GM12864 (cell line): ENCODE data around the gene ZFAND3.

ENCODE experiments used
- DNase-seq: peaks from one replicate; pipeline ENCODE4 v3.0.0-alpha.2; 2011; ENCODE audit warnings: low read depth
- H3K4me3 ChIP-seq: 2 replicates; pipeline ENCODE4 v1.5.1; 2011; ENCODE audit warnings: mild to moderate bottlenecking, low read depth, low read length, control low read depth
- CTCF ChIP-seq: IDR thresholded peaks from 2 replicates; pipeline ENCODE4 v1.5.1; 2011; ENCODE audit warnings: low read depth, mild to moderate bottlenecking, moderate library complexity, low read length, control low read depth, inconsistent platforms; ENCODE audit errors: missing control alignments

ZFAND3 gene

GRCh38 chr6:38021029-38021428 lies 201.5 kb downstream of the ZFAND3 start:
- no peak overlapping the region for H3K4me3 ChIP-seq
- no peak for DNase-seq
- no peak for TF ChIP-seq CTCF

GRCh38 chr6:38021571-38021970 lies 202.0 kb downstream of the ZFAND3 start:
- no peak for TF ChIP-seq CTCF
- DNase-seq, result no peak
- no peak overlapping the region for H3K4me3 ChIP-seq

- no peak overlapping the region for H3K4me3 ChIP-seq
- DNase-seq, result no peak
- no peak for TF ChIP-seq CTCF
Measured at GRCh38 chr6:38022688-38023087, 203.2 kb downstream of the ZFAND3 start.

GRCh38 chr6:38024908-38025307 lies 205.4 kb downstream of the ZFAND3 start:
- DNase-seq, result no peak
- H3K4me3 ChIP-seq, result no peak overlapping the region
- TF ChIP-seq CTCF, result no peak

- TF ChIP-seq CTCF, result no peak
- DNase-seq, result no peak
- H3K4me3 ChIP-seq, result no peak overlapping the region
Measured at GRCh38 chr6:38025451-38025850, 205.9 kb downstream of the ZFAND3 start.

- no peak for DNase-seq
- H3K4me3 ChIP-seq, result no peak overlapping the region
- TF ChIP-seq CTCF, result no peak
Measured at GRCh38 chr6:38027685-38028373, 208.3 kb downstream of the ZFAND3 start.

- DNase-seq, result no peak
- H3K4me3 ChIP-seq, result no peak overlapping the region
- TF ChIP-seq CTCF, result no peak
Measured at GRCh38 chr6:38030380-38030779, 210.9 kb downstream of the ZFAND3 start.
